ENCODE results near the gene HECTD1.

DNA sequence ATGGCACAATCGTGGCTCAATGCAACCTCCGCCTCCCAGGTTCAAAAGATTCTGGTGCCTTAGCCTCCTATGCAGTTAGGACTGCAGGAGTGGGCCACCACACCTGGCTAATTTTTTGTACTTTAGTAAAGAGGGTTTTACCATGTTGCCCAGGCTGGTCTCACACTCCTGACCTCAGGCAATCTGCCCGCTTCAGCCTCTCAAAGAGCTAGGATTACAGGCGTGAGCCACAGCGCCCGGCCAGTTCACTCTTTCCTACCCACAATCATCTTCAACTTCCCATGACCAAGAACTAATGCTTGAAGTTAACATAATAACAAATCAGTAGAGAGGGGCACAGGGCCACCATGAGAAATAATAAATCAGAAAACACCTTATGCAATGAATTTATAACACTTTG lies 82.4 kb downstream of the HECTD1 start:
- TF ChIP-seq, protein P1, sequence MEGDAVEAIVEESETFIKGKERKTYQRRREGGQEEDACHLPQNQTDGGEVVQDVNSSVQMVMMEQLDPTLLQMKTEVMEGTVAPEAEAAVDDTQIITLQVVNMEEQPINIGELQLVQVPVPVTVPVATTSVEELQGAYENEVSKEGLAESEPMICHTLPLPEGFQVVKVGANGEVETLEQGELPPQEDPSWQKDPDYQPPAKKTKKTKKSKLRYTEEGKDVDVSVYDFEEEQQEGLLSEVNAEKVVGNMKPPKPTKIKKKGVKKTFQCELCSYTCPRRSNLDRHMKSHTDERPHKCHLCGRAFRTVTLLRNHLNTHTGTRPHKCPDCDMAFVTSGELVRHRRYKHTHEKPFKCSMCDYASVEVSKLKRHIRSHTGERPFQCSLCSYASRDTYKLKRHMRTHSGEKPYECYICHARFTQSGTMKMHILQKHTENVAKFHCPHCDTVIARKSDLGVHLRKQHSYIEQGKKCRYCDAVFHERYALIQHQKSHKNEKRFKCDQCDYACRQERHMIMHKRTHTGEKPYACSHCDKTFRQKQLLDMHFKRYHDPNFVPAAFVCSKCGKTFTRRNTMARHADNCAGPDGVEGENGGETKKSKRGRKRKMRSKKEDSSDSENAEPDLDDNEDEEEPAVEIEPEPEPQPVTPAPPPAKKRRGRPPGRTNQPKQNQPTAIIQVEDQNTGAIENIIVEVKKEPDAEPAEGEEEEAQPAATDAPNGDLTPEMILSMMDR (IDR thresholded peaks at IDR 0.05), result no peak
- no peak for TF ChIP-seq POLR2A (IDR thresholded peaks at IDR 0.05)
